ENCODE data around the gene TMIE.

TMIE gene

DNA sequence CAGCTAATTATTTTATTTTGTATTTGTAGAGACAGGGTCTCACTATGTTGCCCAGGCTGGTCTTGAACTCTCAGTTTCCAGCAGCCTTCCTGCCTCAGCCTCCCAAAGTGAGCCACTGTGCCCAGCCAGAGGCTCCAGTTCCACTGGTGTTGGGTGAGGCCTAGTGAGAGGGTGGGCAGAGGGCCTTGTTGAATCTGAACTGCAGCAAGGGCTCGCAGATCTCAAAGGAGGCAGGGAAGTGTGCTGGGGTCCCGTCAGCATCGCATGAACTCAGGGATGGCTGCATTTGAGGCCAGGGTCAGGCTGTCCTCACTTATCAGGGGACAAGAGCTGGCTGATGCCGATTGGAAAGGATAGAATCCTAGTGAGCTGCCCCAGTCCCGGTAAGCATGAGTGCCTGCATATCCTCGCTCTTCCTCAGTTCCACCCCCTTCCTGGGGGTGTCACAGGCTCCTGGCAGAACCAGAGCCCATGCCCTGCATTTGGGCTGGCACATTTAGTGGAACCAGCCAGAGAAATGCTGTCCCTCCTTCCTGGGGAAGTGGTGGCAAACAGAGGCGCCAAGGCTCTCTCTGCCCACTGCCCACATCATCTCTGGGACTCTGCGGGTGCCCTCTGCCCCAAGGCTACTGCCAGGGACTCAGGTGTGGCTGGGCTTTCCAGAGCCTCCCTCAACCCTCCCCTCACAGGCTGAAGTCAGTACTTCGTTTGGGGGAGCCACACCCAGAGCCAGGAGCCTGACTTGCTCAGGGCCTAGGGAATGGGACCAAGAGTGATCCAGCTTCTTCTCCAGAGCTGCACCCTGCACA, 31.8 kb upstream of the TMIE start:
- DNase-seq, result no peak

DNA sequence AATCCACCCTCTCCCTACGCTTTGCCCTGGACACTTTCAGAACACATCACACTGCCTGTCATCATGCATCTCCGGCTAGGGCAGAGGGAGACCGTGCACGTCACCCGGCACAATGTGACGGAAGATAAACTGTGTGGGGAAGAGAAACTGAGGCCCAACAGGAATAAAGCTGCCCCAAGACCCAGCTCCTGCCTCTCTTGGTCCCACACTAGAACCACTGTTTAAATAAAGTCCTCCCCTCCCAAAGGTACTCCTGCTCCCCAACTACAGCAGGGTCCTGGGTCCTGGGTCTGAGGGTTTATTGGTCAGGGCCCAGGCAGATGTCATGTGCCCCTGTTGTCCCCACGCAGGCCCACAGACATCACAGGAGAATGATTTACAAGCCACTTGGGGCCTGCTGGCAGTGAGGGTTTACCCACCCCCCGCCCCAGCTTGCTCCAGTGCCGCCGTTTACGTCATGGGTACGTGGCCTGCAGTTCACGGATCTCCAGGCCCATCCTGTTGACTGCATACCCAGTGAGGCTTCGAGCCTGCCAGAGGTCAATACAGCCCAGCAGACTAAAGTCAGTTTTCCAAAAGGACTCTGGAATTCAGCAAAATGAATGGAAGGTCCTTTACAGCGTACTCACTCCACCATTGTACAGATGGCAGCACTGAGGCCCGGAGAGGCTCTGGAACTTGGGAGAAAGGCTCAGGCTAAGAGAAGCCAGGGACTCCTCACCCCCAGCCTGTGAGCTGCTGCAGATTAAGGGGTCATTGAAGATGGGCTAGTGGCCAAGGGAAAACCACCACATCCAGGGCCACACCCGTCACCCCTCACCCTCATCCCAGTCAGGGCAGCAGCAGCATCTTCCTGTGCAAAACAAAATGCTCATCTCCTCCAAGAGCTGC, 30.9 kb upstream of the TMIE start:
- no peak for DNase-seq

DNA sequence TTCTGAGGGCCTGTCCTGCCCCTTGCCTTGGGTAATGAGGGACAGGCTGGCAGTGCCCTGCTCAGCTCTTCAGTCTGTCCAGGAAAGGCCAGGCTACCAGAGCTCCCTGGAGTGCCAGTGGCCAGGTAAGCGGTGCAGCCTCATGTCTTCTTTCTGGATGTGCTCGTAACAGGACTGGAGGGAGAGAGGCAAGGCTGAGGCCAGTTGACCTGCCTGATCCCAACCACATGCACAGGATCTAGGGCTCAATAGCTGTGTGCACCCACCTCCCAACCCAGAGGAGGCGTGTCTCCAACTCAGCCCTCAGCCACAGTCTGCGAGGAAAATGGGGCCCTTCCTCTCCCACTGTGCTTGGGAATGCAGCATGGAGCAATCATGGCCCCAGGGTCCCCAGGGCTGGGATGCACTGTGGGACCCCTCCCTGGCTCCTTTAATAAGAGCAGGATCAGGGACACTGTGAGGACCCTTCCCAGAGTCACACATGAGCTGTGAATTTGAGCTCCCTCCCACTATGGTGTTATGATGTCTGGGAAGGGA, 30.2 kb upstream of the TMIE start:
- no peak for DNase-seq

DNA sequence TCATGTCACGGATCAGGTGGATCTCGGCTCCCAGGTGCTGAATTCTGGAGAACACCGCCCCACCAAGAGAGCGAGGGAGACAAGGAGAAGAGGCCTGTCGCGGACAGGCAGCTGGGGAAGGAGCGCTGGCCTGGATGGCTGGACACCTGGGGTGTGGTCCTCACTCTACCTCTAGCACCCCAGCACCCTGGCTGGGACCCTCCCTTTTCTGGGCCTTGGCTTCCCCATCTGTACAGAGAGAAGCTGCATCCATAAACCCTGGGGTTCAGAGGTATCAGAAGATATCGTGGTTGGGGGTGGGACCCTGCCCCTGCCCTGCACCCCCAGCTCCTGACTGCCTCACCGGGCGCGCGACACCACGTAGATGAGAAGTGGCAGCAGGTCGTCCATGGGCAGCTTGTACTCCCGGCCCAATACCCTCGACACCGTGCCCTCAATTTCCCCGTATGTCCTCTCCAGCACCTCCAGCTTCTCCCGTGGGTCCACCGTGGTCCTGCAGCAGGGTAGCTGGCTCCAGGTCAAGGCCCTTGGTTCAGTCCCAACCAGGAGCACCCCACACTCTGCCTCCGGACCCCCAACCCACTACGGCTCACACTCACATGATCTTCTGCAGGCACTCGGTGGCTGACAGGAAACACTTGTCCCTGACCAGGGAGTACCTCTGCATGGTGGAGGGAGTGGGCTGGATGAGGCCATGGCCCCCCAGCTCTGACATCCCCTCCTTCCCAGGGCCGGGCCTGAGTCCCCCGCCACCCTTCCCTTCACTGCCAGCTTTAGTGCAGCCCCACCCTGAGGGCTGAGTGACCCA, 29.4 kb upstream of the TMIE start:
- DNase-seq, result no peak

DNA sequence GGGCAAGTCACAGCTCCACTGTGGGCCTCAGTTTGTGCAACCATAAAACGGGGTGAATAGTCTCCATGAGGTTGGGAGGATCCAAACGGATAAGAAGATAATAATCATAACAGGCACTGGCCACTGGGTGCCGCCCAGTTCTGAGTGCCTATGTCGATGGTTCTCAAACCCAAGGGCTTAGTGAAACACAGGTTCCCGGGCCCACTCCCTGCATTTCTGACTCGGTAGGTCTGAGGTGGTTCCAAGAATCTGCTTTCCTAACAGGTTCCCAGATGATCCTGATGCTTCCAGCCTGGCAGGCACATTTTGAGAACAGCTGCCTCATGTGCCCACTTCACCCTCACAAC, 28.9 kb upstream of the TMIE start:
- DNase-seq, result no peak

DNA sequence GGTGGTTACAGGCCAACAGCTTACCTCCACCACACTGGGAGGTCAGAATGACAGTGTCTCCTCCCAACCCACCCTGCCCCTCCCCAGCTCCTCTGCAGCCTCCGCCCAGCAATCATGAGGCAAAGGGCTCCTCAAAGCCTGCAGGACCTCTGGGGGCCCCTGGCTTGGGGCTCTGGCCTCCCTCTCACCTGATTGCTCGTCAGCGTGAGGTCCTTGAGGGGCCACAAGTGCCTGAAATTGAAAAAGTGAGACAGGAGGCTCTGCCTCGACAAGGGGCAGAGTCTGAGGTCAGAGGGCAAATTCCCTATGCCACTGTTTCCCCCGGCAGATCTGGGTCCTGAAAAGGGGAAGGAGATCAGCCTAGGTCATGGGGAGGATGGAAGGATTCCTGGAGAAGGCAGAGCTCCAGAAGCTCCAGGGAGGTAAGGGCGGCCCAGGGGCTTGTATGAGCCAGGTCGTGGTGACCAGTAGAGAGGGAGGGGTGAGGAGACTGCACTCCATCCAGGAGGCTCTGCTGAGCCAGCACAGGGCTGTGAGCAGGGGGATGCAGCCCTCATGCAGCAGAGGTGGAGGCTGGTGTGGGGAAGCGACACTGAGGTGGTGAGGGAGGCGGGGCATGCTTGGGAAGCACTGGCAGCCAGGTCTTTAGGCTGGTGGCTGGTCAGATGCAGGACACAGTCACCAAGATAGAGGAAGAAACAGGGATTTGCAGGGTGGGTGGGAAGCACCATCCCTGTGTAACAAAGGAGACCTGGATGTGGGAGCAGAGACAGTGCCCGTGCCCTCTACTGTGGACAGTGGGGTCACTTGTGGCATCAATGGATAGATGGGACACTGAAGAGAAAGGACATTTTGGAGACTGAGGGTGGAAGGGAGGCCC, 27.8 kb upstream of the TMIE start:
- no peak for DNase-seq

DNA sequence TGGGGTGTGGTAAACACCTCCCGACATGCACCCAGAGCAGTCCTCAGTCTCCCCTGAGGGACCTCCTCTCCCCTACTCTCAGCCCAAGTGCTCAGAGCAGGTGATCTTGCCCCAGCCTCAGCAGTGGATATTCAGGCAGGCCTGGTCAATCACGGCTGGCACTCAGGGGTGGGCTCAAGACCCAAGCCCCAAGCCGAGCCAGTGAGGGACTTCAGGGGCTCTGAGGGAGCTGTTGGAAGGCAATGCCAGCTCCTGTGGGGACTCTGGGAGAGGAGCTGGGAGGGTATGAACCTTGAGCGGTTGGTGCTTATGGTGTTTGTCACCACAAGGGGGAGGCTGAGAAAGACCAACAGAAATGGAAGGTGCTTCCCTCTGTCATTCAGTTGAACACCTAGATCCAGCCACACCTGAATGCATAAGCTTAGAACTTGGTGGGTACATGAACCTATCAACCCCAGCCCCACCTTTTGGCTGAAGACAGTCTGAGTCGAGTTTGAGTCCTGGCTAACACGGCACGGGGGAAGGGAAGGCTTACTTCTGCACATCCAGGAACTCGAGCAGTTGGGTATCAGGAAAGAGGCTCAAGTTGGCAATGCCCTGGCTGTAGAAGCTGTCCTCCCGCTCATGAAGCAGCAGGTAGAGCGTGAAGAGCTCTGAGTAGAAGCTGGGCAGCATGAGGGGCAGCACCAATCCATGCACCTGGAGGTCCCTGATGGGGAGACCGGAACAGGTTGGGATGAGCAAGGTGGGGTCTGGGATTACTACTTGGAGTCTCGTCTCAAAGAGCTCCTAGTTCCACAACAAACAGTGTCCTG, 27.0 kb upstream of the TMIE start:
- no peak for DNase-seq

DNA sequence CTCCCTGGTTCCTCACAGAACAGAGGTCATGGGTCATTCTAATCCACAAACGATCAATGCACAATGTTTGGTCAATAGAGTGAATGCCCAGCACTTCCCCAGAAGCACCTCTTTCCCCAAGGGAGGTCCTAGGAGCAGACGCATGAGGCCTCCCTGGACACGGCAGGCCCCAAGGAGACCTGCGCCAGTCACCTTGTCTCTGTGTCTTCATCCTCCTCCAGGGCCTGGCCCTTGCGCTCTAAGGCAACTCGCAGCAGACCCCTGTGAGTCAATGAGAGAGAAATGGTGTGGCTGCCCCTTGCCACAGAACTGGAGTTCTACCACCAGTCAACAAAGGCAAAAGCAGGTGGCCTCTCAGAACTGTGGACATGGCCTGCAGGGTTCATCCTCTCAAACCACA, 25.8 kb upstream of the TMIE start:
- no peak for DNase-seq

DNA sequence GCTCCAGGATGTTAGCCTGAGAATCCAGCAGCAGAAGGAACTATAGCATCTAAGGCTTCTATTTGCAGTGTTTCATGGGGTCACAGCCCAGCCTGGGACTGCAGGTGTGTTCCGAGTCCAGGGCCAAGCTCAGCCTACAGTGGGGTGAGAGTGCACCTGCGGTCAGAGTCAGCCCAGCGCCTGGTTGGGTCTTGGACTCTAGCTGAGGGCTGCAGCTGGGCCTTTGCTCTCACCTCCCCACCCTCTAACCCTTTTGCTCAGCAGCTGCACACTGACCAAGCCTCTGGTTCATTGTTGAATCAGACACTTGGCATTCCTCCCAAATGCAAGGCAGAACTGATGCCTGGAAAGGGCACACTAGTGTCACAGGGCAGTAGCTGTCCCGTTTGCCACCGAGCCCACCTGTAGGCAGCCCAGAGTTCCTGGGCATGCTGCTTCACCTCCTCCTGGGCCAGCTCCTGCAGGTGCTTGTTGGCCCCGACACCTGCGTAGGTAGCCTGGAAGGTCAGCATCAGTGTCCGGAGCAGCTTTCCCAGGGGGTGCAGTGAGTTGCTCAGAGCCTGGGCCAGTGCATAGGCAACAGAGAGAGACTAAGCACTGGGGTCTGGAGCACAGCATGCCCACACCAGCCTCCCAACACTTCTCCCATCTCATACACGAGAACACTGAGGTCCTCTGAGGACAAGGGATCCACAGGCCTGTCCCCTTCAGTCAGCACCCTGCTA, 25.2 kb upstream of the TMIE start:
- DNase-seq, result no peak

DNA sequence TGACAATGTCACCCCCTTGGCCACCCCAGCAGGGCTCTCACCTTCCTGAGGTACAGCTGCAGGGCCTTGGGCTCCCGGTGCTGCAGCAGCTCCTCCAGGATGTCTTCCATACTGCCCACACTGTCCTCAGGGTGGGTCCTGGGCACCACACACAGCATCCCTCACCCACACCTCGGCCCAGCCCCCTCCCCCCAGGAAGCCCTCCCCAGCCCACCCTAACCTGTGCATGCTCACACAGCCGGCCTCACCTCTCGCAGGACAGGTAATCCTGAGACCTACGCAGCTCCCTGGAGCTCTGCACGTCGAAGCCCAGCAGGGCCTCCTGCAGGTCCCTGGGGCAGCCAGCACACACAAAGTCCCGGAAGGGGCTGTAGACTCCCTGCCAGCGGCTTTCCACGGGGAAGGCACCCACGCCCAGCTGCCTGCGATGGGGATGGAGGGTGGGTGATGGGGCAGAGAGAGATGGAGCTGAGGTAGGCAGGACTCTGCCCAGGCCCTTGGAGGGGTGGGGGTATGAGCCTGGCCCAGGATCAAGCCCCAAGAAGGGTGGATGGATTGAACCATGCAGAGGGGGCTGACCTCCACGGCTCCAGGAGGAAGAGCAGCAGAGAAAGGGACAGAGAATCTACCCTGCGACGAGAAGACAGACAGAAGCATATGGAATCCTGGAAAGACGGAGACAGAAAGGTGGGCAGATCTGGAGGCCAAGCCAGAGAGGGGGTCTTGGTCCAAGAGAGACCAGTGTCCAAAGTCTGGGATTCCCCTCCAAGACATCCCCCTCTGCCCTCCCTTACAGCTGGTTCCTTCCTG, 24.4 kb upstream of the TMIE start:
- DNase-seq, result no peak

DNA sequence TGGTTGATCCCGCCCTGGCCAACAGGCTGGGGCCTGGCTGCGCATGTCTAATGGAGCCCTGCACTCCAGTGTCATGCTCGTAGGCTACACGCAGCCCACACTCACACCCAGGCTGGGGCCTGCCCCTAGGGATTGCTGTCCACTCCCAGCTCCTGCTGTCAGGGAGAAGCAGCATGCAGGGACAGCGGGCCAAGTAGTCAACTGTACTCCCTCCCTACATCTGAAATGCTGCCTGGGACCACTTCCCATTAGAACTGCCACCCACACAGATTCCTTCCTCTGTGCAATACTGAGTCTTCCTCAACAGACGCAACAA, 23.8 kb upstream of the TMIE start:
- no peak for DNase-seq

DNA sequence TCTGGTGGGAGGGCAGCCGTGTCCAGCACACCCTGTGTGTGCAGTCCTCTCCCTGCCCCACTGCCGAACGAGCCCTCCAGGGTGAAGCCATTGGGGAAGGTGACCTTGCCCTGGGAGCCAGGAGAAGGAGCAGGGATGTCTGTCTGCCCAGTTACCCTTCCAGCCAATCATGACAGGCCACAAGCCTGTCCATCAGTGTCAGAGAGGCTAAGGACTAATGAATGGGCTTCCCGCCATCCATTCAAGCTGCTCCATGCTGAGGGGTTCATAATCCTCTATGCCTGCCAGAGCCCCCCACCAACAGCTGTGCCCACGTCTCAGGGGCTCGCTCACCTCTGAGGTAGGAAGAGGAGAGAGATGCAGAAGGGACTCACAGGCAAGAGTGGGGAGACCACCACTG, 22.9 kb upstream of the TMIE start:
- no peak for DNase-seq

DNA sequence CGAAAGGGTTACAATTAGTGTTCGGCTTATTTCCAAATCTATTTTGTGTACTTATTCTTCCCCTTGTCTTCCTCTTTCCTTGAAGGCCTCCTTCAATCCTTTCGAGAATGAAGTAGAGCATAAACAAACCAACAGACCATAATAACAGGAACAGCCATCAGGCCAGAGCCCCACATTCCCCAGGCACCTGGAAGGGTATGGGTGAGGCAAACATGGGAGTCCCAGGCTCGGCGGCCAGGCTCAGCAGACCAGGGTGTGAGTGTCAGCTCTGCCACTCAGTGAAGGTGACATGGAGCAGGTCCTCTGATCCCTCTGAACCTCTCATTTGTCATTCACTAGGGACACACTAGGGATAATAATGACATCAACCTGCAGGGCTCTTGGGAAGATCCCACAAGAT, 21.5 kb upstream of the TMIE start:
- no peak for DNase-seq

DNA sequence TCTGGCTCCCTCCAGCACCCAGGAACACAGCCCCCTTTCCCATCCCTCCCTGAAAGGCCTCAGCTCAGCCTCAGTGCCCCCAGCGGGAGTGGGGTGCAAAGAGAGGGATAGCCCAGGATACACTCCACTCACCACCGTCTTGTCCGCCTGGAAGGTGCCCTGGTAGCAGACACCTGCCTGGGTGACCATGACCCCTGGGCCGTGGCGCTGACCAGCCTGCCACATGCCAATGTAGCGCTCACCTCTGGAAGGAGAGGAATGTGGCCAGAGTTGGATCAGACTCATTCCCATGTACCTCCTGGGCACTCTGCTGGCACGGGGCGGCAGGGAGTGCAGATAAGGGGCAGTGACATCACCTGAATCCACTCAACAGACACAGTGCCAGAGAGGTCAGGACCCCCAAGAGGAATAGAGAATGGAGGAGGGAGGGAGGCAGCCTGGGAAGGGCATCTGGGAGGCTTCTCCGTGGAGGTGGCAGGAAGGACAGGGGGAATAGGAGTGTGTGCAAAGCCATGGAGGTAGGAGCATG, 20.8 kb upstream of the TMIE start:
- no peak for DNase-seq

DNA sequence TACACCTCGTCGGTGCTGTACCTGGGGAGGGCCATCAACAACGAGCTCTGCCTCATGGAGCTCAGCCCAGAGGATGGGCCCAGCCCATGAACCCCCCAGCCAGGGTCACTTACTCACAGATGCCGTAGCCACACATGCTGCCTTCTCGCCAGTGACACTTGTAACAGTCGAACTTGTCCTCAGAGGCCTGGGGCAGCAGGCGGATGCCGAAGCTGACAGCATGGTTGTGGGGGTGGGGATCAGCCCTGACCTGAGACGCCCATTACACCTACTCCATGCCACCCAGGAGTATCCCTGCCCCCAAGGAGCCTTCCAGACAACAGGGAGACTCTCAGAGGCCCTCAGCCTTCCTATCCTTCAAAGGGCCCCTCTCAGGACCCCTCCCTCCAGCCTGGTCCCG, 19.8 kb upstream of the TMIE start:
- DNase-seq, result no peak

DNA sequence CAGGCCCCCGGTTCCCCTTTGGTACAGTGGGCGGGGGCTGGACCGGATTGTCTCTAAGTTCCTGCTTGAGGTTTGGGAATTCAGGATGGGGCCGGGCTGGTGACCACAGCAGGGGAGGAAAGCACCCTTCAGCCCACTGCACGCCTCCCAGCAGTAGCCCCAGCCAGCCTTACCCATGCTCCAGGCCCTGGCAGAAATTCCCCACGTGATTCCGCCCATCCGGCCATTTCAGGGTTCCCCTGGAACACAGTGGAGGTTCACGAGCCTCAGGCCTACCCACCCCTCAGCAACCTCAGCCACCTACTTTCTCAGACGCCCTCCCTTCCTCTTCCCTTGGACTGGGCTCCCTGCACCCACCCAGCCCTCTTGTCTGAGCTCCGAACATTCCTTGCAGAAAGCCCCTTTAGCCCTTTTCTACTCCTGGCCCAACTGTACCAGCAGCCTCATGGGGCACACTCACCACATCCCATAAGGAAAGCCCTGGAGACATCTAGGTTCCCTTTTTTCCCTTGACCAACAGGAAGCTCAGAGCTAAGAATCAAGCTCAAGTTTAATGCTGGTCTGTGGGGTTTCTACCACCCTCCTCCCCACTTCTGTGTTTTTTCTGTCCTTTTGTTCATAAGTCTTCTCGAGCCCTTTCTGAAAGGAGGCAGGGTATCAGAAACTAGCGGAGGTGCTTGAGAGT, 19.2 kb upstream of the TMIE start:
- no peak for DNase-seq

DNA sequence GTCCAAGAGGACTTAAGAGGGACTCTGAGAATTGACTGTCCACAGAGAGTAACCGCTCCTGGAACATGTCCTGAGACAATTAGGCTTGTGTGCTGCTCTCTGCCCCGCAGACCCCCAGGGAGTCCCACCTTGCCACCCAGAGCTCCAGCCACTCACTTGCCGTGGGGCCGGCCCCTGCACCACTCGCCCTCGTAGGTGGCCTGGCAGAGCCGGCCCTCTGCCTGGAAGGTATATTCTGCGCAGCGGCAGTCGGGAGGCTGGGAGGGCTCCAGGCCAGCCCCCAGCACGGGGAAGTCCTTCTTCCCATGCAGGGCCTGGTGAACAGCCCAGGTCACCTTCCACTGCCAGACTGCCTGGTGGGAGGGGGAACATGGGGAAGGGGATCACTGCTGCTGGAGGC, 18.2 kb upstream of the TMIE start:
- DNase-seq, result no peak

DNA sequence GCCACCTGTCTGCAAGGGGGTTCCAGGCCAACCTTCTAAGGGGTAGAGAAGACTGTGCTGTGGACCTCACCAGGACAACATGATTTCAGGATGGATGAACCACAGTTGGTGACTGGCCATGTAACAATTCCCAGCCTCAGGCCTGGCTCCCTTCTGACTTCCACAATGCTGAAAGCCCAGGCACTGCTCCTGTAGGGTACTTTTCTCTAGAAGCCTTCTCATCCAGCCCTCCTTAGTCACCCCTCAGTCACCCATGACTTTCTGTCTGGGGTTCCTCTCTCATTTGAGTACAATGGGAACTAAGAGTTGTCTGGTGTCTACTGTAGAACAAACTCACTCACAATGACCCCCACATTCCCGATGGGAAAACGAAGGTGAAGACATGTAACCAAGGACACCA, 16.3 kb upstream of the TMIE start:
- DNase-seq, result no peak

DNA sequence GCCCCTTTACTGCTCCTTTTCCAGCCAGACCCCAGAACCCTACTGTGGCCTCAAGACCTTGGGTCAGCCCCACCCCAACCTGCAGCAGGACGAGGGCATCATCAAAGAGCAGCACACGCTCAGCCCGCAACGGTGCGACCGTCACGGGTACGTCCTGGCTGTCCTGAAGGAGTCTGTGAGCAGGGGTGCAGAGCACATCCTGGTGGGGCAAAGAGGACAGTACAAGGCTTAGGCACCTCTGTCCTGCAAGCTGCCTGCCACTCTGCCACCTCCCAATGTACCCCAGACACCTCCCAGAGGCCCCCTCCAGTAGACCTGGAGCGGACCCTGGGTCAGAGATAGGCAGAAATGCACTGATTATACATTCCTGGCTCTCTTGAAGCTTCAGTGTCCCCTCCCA, 15.7 kb upstream of the TMIE start:
- DNase-seq, result no peak
